SK-N-SH (cell line): ENCODE measurements around the gene BARX1. TPM values are rescaled to one million over a fixed set of nuclear protein-coding genes. Genes with fewer than 3 reads are reported as not detected.

Experiments
- CTCF ChIA-PET: fragments of 300-600, 350-600 bp; formaldehyde crosslinking; extraction: SDS; loops from one replicate; lab custom pipeline; 2021; lab: Yijun Ruan, JAX
- POLR2A ChIA-PET: fragments of 350-600 bp; sonication (Branson Sonifier 250); formaldehyde crosslinking; extraction: SDS; loops from one replicate; lab custom pipeline; 2020; ENCODE audit warnings: antibody characterized with exemption, inconsistent platforms; lab: Yijun Ruan, JAX
- DNase-seq: peaks from one replicate; pipeline ENCODE4 v3.0.0; 2012
- H2AFZ ChIP-seq: fragments of 200-600 bp; sonication (generic); 2 replicates; pipeline ENCODE4 v1.8.1; 2016; ENCODE audit warnings: antibody characterized with exemption, mild to moderate bottlenecking, low read depth
- H3F3A ChIP-seq: fragments of 200-600 bp; sonication (generic); replicated peaks from 2 replicates; pipeline ENCODE3; 2016; ENCODE audit warnings: antibody characterized with exemption, mild to moderate bottlenecking; ENCODE audit not compliant: insufficient read depth
- H3K27ac ChIP-seq, 2 experiments: fragments of 200-500 bp in 1 of 2; fragments of 200-600 bp in 1 of 2; sonication (Bioruptor generic) in 1 of 2; sonication (generic), shearing (Covaris generic) in 1 of 2; 2 replicates each; pipeline versions ENCODE4 v1.5.1 to v1.6.1; 2014 to 2016; ENCODE audit warnings: low read depth in 2 of 2, inconsistent platforms in 1 of 2, low read length in 1 of 2, mild to moderate bottlenecking in 1 of 2, mixed read lengths in 1 of 2
- H3K27me3 ChIP-seq: fragments of 200-600 bp; sonication (generic), shearing (Covaris generic); 2 replicates; pipeline ENCODE4 v1.6.1; 2016; ENCODE audit warnings: mixed run types; ENCODE audit not compliant: insufficient read depth
- H3K36me3 ChIP-seq, 2 experiments: fragments of 200-500 bp in 1 of 2; fragments of 200-600 bp in 1 of 2; sonication (Bioruptor generic) in 1 of 2; sonication (generic) in 1 of 2; replicated peaks in 1 of 2; 2 replicates each; pipeline versions ENCODE3 to v1.5.1; 2014 to 2016; ENCODE audit warnings: low read length in 1 of 2, mild to moderate bottlenecking in 1 of 2; ENCODE audit not compliant: insufficient read depth in 2 of 2, control insufficient read depth in 1 of 2
- H3K4me1 ChIP-seq, 2 experiments: fragments of 200-500 bp in 1 of 2; fragments of 200-600 bp in 1 of 2; sonication (Bioruptor generic) in 1 of 2; sonication (generic), shearing (Covaris generic) in 1 of 2; 2 replicates each; pipeline versions ENCODE4 v1.5.1 to v1.6.1; 2014 to 2016; ENCODE audit warnings: low read depth in 1 of 2, low read length in 1 of 2, mixed run types in 1 of 2; ENCODE audit not compliant: insufficient read depth in 2 of 2, control insufficient read depth in 1 of 2
- H3K4me2 ChIP-seq: fragments of 200-600 bp; sonication (generic), shearing (Covaris generic); 2 replicates; pipeline ENCODE4 v1.6.1; 2017; ENCODE audit warnings: mixed run types
- H3K4me3 ChIP-seq, 2 experiments: fragments of 200-500 bp in 1 of 2; fragments of 200-600 bp in 1 of 2; sonication (Bioruptor generic) in 1 of 2; sonication (generic), shearing (Covaris generic) in 1 of 2; 2 replicates each; pipeline versions ENCODE4 v1.5.1 to v1.8.1; 2014 to 2016; ENCODE audit warnings: low read depth in 2 of 2, inconsistent platforms in 1 of 2, low read length in 1 of 2, mild to moderate bottlenecking in 1 of 2, mixed read lengths in 1 of 2, moderate library complexity in 1 of 2
- H3K79me2 ChIP-seq: fragments of 200-600 bp; sonication (generic); 2 replicates; pipeline ENCODE4 v1.8.1; 2017; ENCODE audit warnings: mild to moderate bottlenecking; ENCODE audit not compliant: insufficient read depth
- H3K9ac ChIP-seq: fragments of 200-600 bp; sonication (generic); 2 replicates; pipeline ENCODE4 v1.6.1; 2017; ENCODE audit warnings: mixed run types
- H3K9me2 ChIP-seq: fragments of 200-600 bp; sonication (generic); 2 replicates; pipeline ENCODE4 v1.6.1; 2017; ENCODE audit warnings: mixed run types
- H3K9me3 ChIP-seq: fragments of 200-600 bp; sonication (generic); 2 replicates; pipeline ENCODE4 v1.6.1; 2017; ENCODE audit warnings: mixed run types, mild to moderate bottlenecking, moderate library complexity
- H4K20me1 ChIP-seq: fragments of 200-600 bp; sonication (generic); 2 replicates; pipeline ENCODE4 v1.6.1; 2017; ENCODE audit warnings: mild to moderate bottlenecking, mixed run types; ENCODE audit not compliant: insufficient read depth
- CHD2 ChIP-seq: fragments of 150-350 bp; IDR thresholded peaks from 2 replicates; pipeline ENCODE4 v1.6.1; 2018; ENCODE audit warnings: low read length; ENCODE audit not compliant: partially characterized antibody
- EP300 ChIP-seq, 2 experiments: IDR thresholded peaks; 2 replicates each; pipeline versions ENCODE4 v1.4.0 to v1.6.1; 2012; ENCODE audit warnings: borderline replicate concordance in 1 of 2, low read depth in 1 of 2, low read length in 1 of 2
- EZH2phosphoT487 ChIP-seq: fragments of 200-600 bp; sonication (generic); IDR thresholded peaks from 2 replicates; pipeline ENCODE4 v1.6.1; 2017; ENCODE audit warnings: low read depth, mixed run types, mild to moderate bottlenecking, antibody characterized with exemption, moderate library complexity, borderline replicate concordance
- FOXM1 ChIP-seq: IDR thresholded peaks from 2 replicates; pipeline ENCODE4 v1.4.0; 2012; ENCODE audit warnings: low read depth, mild to moderate bottlenecking
- GABPA ChIP-seq: IDR thresholded peaks from 2 replicates; pipeline ENCODE4 v1.4.0; 2012; ENCODE audit warnings: low read depth, mild to moderate bottlenecking
- IRF3 ChIP-seq: fragments of 150-350 bp; IDR thresholded peaks from 2 replicates; pipeline ENCODE4 v1.6.1; 2016; ENCODE audit warnings: mild to moderate bottlenecking, low read depth, low read length
- JUND ChIP-seq: IDR thresholded peaks from 2 replicates; pipeline ENCODE4 v1.4.0; 2012
- MAX ChIP-seq: IDR thresholded peaks from 2 replicates; pipeline ENCODE4 v1.4.0; 2012; ENCODE audit warnings: low read depth
- MXI1 ChIP-seq: IDR thresholded peaks from 2 replicates; pipeline ENCODE4 v1.6.1; 2012; ENCODE audit warnings: mild to moderate bottlenecking, low read depth, low read length, improper control_type of control experiment
- NFIC ChIP-seq: IDR thresholded peaks from 2 replicates; pipeline ENCODE4 v1.4.0; 2012; ENCODE audit warnings: borderline replicate concordance
- NRF1 ChIP-seq: IDR thresholded peaks from 2 replicates; pipeline ENCODE4 v1.6.1; 2012; ENCODE audit warnings: low read depth, mild to moderate bottlenecking, low read length
- POLR2AphosphoS5 ChIP-seq: IDR thresholded peaks from 2 replicates; pipeline ENCODE4 v1.6.1; 2012; ENCODE audit warnings: low read depth, low read length
- RAD21 ChIP-seq: IDR thresholded peaks from 2 replicates; pipeline ENCODE4 v1.6.1; 2012; ENCODE audit warnings: mild to moderate bottlenecking, low read length
- RFX5 ChIP-seq: IDR thresholded peaks from 2 replicates; pipeline ENCODE4 v1.6.1; 2012; ENCODE audit warnings: mild to moderate bottlenecking, improper control_type of control experiment, low read length
- RXRA ChIP-seq: IDR thresholded peaks from 2 replicates; pipeline ENCODE4 v1.4.0; 2012; ENCODE audit warnings: low read depth, mild to moderate bottlenecking, borderline replicate concordance
- SIN3A ChIP-seq: IDR thresholded peaks from 2 replicates; pipeline ENCODE4 v1.6.1; 2012; ENCODE audit warnings: low read depth, mild to moderate bottlenecking, low read length, moderate library complexity, borderline replicate concordance
- TAF1 ChIP-seq: IDR thresholded peaks from 2 replicates; pipeline ENCODE4 v1.6.1; 2012; ENCODE audit warnings: low read depth, mild to moderate bottlenecking, low read length, moderate library complexity, borderline replicate concordance
- TCF12 ChIP-seq: IDR thresholded peaks from 2 replicates; pipeline ENCODE4 v1.4.0; 2012
- YY1 ChIP-seq: IDR thresholded peaks from 2 replicates; pipeline ENCODE4 v1.4.0; 2012; ENCODE audit warnings: low read depth, mild to moderate bottlenecking
- WGBS: methylation state at CpG from one replicate; pipeline ENCODE4 v1.1.6; 2017; ENCODE audit warnings: low lambda C conversion rate; 5-methylcytosine and 5-hydroxymethylcytosine counted together
- polyA plus RNA-seq, 3 experiments: library from polyadenylated mRNA; depleted of rRNA; stranded (reverse); fragments of >200 nt; gene quantifications; 2 replicates each; pipeline ENCODE4 v1.2.3, GENCODE V29; 2012
- TF ChIP-seq, protein P1 (sequence below): IDR thresholded peaks from 2 replicates; pipeline ENCODE4 v1.4.0; 2012; ENCODE audit warnings: low read depth, borderline replicate concordance
- TF ChIP-seq, protein P2 (sequence below): IDR thresholded peaks from 2 replicates; pipeline ENCODE4; 2012

BARX1 gene
- polyA plus RNA-seq, 1 of the 3 experiments (the other 2 are of a cell fraction) = not detected

- H3K4me3 ChIP-seq = no peak overlapping the region
- DNase-seq = no peak
- no peaks in the 10 kb centered on the region for H4K20me1 ChIP-seq
- no peak overlapping the region for H2AFZ ChIP-seq
- no peaks in the 10 kb centered on the region for H3K79me2 ChIP-seq
- H3F3A ChIP-seq = peaks cover 6% of the 10 kb centered on the region
- peaks cover 0 to 8% of the 10 kb centered on the region in 2 experiments; a peak in 1 of 4 replicates for H3K4me1 ChIP-seq
- 77% methylated on average over 3 of the region's 4 CpGs for WGBS
- POLR2A ChIA-PET = no interaction called here
- peaks cover 19% of the 10 kb centered on the region for H3K27me3 ChIP-seq
- no peak overlapping the region for H3K27ac ChIP-seq
- no peak overlapping the region for H3K4me2 ChIP-seq
- CTCF ChIA-PET = interaction anchor here (0.9 to 8.0 kb wide), 8 partner anchors 13 to 284 kb away, joined by 3 to 126 read pairs (median 10); partner anchors contain the start of gene BARX1
- no peaks in the 10 kb centered on the region for H3K9me2 ChIP-seq
- TF ChIP-seq, protein P1, sequence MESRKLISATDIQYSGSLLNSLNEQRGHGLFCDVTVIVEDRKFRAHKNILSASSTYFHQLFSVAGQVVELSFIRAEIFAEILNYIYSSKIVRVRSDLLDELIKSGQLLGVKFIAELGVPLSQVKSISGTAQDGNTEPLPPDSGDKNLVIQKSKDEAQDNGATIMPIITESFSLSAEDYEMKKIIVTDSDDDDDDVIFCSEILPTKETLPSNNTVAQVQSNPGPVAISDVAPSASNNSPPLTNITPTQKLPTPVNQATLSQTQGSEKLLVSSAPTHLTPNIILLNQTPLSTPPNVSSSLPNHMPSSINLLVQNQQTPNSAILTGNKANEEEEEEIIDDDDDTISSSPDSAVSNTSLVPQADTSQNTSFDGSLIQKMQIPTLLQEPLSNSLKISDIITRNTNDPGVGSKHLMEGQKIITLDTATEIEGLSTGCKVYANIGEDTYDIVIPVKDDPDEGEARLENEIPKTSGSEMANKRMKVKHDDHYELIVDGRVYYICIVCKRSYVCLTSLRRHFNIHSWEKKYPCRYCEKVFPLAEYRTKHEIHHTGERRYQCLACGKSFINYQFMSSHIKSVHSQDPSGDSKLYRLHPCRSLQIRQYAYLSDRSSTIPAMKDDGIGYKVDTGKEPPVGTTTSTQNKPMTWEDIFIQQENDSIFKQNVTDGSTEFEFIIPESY = no peak
- TF ChIP-seq TCF12 (no peak), SIN3A (no peak), FOXM1 (no peak), NRF1 (no peak), RXRA (no peak), POLR2AphosphoS5 (no peak), CHD2 (no peak), YY1 (no peak), GABPA (no peak), NFIC (no peak), TAF1 (no peak)
- TF ChIP-seq, protein P2, sequence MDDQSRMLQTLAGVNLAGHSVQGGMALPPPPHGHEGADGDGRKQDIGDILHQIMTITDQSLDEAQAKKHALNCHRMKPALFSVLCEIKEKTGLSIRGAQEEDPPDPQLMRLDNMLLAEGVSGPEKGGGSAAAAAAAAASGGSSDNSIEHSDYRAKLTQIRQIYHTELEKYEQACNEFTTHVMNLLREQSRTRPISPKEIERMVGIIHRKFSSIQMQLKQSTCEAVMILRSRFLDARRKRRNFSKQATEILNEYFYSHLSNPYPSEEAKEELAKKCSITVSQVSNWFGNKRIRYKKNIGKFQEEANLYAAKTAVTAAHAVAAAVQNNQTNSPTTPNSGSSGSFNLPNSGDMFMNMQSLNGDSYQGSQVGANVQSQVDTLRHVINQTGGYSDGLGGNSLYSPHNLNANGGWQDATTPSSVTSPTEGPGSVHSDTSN = no peak
- no peaks in the 10 kb centered on the region for H3K36me3 ChIP-seq
- no peaks in the 10 kb centered on the region for H3K9me3 ChIP-seq
- H3K9ac ChIP-seq = no peak overlapping the region
Observed at GRCh38 chr9:93964685-93965084, 9.5 kb upstream of the BARX1 start.

DNA sequence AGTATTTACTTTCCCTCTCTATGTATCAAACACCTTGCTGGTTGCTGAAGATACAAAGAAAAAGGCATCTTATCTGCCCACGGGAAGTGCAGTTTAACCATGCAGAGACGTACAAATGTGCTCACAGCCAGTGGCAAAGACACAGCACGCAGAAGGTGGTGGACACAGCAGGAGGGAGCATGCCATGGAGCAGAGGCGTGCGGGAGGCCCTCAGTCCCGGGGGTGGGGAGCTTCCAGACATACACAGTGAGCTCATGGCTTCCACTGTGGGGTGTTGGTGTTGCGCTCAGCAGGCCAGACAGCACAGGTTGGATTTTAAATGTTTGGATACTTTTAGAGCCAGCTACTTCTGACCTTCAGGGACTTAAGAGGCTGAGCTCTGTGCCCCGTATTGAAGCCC, 8.8 kb upstream of the BARX1 start:
- TF ChIP-seq NRF1 (no peak), CHD2 (no peak), RFX5 (no peak), EP300 (IDR thresholded peaks at IDR 0.05; ENCODE audit: borderline replicate concordance in 1 of 2, low read depth in 1 of 2, low read length in 1 of 2) (no peak), TCF12 (no peak), RAD21 (no peak), MAX (no peak), JUND (no peak), NFIC (no peak), MXI1 (no peak), POLR2AphosphoS5 (no peak), EZH2phosphoT487 (no peak), IRF3 (no peak), SIN3A (no peak)
- TF ChIP-seq, protein P2 = no peak
- Histone ChIP-seq H4K20me1 (no peaks in the 10 kb centered on the region), H3K27me3 (peaks cover 26% of the 10 kb centered on the region), H3K36me3 (no peaks in the 10 kb centered on the region), H3K4me1 (peaks cover 0 to 8% of the 10 kb centered on the region in 2 experiments; a peak in 1 of 4 replicates), H3K4me3 (no peak overlapping the region), H3K9me2 (no peaks in the 10 kb centered on the region), H3K4me2 (no peak overlapping the region), H3K9ac (no peak overlapping the region), H3K79me2 (no peaks in the 10 kb centered on the region), H3K9me3 (no peaks in the 10 kb centered on the region), H3K27ac (no peak overlapping the region), H3F3A (peaks cover 6% of the 10 kb centered on the region), H2AFZ (no peak overlapping the region)
- WGBS = 26% methylated on average over 6 of the region's 8 CpGs
- CTCF ChIA-PET = interaction anchor here (0.6 to 8.0 kb wide), 18 partner anchors 13 to 297 kb away, joined by 3 to 126 read pairs (median 4); partner anchors contain the start of gene BARX1
- no peak for DNase-seq
- POLR2A ChIA-PET = no interaction called here
